ENCODE results near the gene ATP2C2. TPM values are rescaled to one million over a fixed set of nuclear protein-coding genes. Genes with fewer than 3 reads are reported as not detected.

The ATP2C2 gene
- total and polyA plus RNA-seq, 7 donors, result 2.5 to 60.7 (median 7.2) TPM; not detected in 2

DNA sequence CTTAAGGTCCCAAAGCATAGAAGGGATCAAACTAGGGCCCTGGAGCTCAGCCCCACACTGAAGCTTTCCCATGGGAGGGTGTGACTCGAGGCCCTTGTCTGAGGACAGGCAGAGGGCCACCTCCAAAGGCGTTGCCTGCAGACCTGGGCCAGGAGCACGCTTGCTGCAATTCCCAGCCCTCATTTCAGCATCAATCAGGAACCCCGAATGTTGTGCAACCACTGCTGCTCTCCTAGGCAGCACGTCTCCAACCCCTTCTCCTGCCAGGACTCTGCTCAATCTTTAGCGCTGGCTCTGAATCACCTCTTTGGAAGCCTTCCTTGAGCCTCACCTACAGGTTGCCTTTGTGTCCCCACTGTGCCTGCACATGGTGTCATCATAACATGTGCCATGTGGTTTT, 14.0 kb upstream of the ATP2C2 start:
- Histone ChIP-seq H3K27me3 (no peaks in the 10 kb centered on the region), H3K27ac (no peak overlapping the region), H3K36me3 (no peaks in the 10 kb centered on the region), H3K4me1 (peaks cover 0 to 8% (median 0%) of the 10 kb centered on the region in 4 donors), H3K4me3 (no peak overlapping the region), H3K9me3 (no peaks in the 10 kb centered on the region)
- intact Hi-C loops (cut with DNase I), result no loop called here
- DNase-seq, result no peak
- TF ChIP-seq EP300 (IDR thresholded peaks at IDR 0.05) (no peak), CTCF (IDR thresholded peaks at IDR 0.05) (no peak)
- 87 to 93% methylated on average over 6 of the region's 6 CpGs for WGBS, 2 donors

DNA sequence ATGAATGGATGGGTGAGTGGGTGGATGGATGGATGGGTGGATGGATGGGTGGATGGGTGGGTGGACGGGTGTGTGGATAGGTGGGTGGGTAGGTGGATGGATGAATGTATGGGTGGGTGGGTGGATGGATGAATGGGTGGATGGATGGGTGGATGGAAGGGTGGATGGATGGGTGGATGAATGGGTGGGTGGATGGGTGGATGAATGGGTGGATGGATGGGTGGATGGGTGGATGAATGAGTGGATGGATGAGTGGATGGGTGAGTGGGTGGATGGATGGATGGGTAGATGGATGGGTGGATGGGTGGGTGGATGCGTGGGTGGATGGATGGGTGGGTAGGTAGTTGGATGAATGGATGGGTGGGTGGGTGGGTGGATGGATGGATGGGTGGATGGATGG, 13.2 kb upstream of the ATP2C2 start:
- no peaks in the 10 kb centered on the region for H3K9me3 ChIP-seq
- H3K27me3 ChIP-seq, result no peaks in the 10 kb centered on the region
- no peak overlapping the region for H3K4me3 ChIP-seq
- no peak for TF ChIP-seq POLR2A (IDR thresholded peaks at IDR 0.05)
- TF ChIP-seq CTCF (IDR thresholded peaks at IDR 0.05), result no peak
- TF ChIP-seq EP300 (IDR thresholded peaks at IDR 0.05), result no peak
- no peak for TF ChIP-seq POLR2AphosphoS5 (IDR thresholded peaks at IDR 0.05)
- H3K4me1 ChIP-seq, result peaks cover 0 to 8% (median 0%) of the 10 kb centered on the region in 4 donors
- H3K27ac ChIP-seq, result no peak overlapping the region
- no peaks in the 10 kb centered on the region for H3K36me3 ChIP-seq
- intact Hi-C loops (cut with DNase I), result no loop called here
- WGBS, 2 donors, result 88 to 92% methylated on average over 2 of the region's 2 CpGs
- no peak for DNase-seq

- Histone ChIP-seq H3K9me3 (no peaks in the 10 kb centered on the region), H3K4me3 (no peak overlapping the region), H3K36me3 (no peaks in the 10 kb centered on the region), H3K4me1 (peaks cover 0 to 8% (median 0%) of the 10 kb centered on the region in 4 donors), H3K27ac (no peak overlapping the region), H3K27me3 (no peaks in the 10 kb centered on the region)
- 76 to 81% methylated on average over 10 of the region's 10 CpGs for WGBS, 2 donors
- DNase-seq, result no peak
- TF ChIP-seq CTCF (IDR thresholded peaks at IDR 0.05) (no peak), POLR2AphosphoS5 (IDR thresholded peaks at IDR 0.05) (no peak), POLR2A (IDR thresholded peaks at IDR 0.05) (no peak), EP300 (IDR thresholded peaks at IDR 0.05) (no peak)
- intact Hi-C loops (cut with DNase I), result no loop called here
These were observed 12.2 kb upstream of the ATP2C2 start for GRCh38 chr16:84356176-84356575.

GRCh38 chr16:84356591-84357116, 11.7 kb upstream of the ATP2C2 start:
- DNase-seq, result no peak
- Histone ChIP-seq H3K36me3 (no peaks in the 10 kb centered on the region), H3K27ac (no peak overlapping the region), H3K4me1 (peaks cover 0 to 8% (median 0%) of the 10 kb centered on the region in 4 donors), H3K4me3 (no peak overlapping the region), H3K27me3 (no peaks in the 10 kb centered on the region), H3K9me3 (no peaks in the 10 kb centered on the region)
- TF ChIP-seq POLR2AphosphoS5 (IDR thresholded peaks at IDR 0.05) (no peak), EP300 (IDR thresholded peaks at IDR 0.05) (no peak), POLR2A (IDR thresholded peaks at IDR 0.05) (no peak), CTCF (IDR thresholded peaks at IDR 0.05) (no peak)
- 35 to 69% methylated on average over 11 of the region's 11 CpGs for WGBS, 2 donors
- intact Hi-C loops (cut with DNase I), result no loop called here

- peaks cover 0 to 8% (median 0%) of the 10 kb centered on the region in 4 donors for H3K4me1 ChIP-seq
- no peak overlapping the region for H3K27ac ChIP-seq
- H3K9me3 ChIP-seq, result no peaks in the 10 kb centered on the region
- intact Hi-C loops (cut with DNase I), result no loop called here
- TF ChIP-seq CTCF (IDR thresholded peaks at IDR 0.05) (no peak), POLR2AphosphoS5 (IDR thresholded peaks at IDR 0.05) (no peak), POLR2A (IDR thresholded peaks at IDR 0.05) (no peak), EP300 (IDR thresholded peaks at IDR 0.05) (no peak)
- no peak overlapping the region for H3K4me3 ChIP-seq
- no peak for DNase-seq
- no peaks in the 10 kb centered on the region for H3K36me3 ChIP-seq
- WGBS, 2 donors, result 65 to 77% methylated on average over 9 of the region's 9 CpGs
- no peaks in the 10 kb centered on the region for H3K27me3 ChIP-seq
These were observed 11.1 kb upstream of the ATP2C2 start for GRCh38 chr16:84357191-84357651.
